GM19238 (cell line): ENCODE data around the gene ATP10A.

Source experiments
- DNase-seq: peaks from one replicate; pipeline ENCODE4 v3.0.0; 2011; ENCODE audit warnings: low spot score; ENCODE audit not compliant: insufficient read length

Gene ATP10A

GRCh38 chr15:25705433-25706115, 157.6 kb downstream of the ATP10A start:
- DNase-seq: no peak

- no peak for DNase-seq
Measured at GRCh38 chr15:25703726-25704125, 159.4 kb downstream of the ATP10A start.

GRCh38 chr15:25701721-25702465, 161.2 kb downstream of the ATP10A start:
- no peak for DNase-seq

DNA sequence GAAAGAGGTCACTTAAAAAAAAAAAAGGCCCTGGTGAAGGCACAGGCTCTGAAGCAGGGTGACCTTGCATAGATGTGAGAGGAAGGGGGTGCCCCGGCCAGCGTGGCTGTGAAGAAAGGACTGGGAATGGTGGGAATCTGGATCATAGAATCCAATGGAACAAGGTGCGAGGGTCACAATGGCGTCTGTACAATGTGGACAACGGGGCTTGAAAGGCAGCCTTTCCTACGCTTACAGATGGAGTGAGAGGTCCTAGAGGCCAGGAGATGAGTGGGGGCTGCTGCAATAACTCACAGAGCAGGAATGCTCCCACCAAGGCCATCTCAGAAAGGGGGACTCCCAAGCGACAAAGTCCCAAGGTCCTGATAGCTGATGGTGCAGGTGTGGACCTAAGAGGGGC, 162.2 kb downstream of the ATP10A start:
- DNase-seq: no peak

DNA sequence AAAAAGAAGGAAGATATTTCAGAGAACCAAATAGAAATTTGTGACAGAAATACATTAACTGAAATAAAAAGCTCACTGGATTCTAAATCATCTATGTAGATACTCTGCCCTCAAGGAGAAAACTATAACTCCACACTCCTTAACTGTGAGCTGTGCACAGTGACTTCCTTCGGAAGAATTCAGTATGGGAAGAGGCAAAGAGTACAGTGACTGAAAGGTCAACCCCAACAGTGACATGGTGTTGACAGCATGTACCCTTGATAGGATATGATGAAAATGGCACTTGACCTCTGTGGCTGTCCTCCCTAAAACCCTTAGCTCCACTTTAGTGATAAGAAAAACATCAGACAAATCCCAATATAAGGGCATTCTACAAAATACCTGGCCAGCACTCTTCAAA, 165.5 kb downstream of the ATP10A start:
- DNase-seq: no peak

- no peak for DNase-seq
Measured at GRCh38 chr15:25695875-25696760, 167.0 kb downstream of the ATP10A start.

DNA sequence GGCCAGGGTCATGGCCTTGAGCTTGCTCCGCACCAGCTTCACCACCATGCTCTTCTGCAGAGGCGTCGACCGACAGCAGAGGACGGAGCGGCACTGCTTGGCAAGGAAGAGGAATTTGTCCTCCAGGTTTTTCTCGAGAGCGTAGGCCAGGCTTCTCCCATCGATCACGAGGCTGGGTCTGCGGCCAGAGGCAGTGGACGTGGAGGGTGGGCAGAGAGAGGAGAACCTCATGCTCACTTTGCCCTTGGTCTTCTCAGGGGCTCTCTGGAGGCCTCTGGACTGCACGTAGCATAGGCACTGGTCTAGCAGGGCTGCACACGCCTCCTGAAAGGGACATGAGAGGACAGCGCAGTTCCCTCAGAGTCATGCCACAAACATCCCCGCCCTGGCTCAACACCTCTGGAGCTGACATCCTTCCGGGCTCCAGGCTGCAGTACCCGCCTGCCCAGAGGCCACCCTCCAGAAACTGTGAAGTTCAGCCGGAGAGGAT, 168.3 kb downstream of the ATP10A start:
- DNase-seq: no peak

GRCh38 chr15:25694239-25694584, 168.9 kb downstream of the ATP10A start:
- DNase-seq: no peak

GRCh38 chr15:25693321-25694238, 169.5 kb downstream of the ATP10A start:
- DNase-seq: no peak

- no peak for DNase-seq
Measured at GRCh38 chr15:25691544-25692430, 171.3 kb downstream of the ATP10A start.

GRCh38 chr15:25690673-25691543, 172.2 kb downstream of the ATP10A start:
- no peak for DNase-seq

GRCh38 chr15:25689592-25689991, 173.5 kb downstream of the ATP10A start:
- DNase-seq: no peak

- DNase-seq: no peak
Measured at GRCh38 chr15:25688166-25688565, 175.0 kb downstream of the ATP10A start.

DNA sequence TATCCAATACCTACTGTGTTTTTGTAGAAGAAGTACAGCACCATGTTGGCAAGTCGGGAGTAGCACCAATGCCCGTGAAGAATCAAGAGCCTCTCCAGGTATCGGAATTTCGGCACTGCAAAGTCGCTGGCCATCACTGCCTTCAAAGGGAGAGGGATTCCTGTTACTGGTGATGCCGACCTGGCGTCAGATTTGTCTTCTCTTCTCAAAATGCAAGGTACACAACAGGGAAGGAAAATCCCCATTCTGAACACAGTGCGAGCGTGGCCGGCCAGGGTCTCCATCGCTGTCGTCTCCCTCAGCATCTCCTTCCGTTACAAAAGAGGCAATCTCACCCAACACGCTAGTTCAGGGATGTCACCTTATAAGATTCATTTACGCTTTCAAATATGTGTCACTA, 175.4 kb downstream of the ATP10A start:
- DNase-seq: no peak

DNA sequence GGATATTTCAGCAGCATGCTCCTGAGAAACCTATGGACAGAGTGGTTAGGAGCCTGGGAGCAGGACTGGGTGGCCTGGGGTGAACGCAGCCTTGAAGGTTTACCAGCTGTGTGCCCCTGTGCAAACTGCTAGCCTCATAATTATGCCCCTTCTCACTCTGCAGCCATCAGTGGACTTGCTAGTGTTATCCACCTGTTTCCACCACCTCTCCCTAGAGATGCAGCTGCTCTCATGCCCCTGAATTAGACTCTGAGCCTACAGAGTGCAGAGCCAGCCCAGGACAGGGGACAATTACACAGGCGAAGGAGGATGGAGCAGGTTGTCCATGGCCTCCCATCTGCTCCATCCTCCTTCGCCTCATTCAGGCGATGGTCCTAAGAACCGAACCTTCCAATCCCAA, 175.9 kb downstream of the ATP10A start:
- DNase-seq: no peak

GRCh38 chr15:25686780-25687179, 176.3 kb downstream of the ATP10A start:
- DNase-seq: no peak

GRCh38 chr15:25684521-25685431, 178.4 kb downstream of the ATP10A start:
- DNase-seq: no peak

DNA sequence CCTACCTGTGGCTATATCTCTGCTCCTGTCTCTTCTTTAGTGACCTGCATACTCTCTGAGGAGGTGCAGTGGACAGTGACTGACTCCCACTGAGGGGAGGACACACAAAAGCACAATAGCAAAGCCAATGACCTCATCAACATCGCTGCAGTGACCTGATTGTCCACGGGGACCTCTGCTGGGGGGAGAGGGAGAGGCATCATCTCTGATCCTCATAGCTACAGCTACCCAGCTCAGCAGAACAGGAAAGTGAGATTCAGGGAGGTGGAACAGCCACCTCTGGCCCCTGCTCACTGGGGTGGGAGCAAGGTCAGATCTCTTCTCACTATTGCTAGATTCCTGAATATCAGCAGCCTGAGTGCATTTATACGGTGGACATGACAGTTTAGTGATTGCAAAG, 179.2 kb downstream of the ATP10A start:
- no peak for DNase-seq
